Mucosa of descending colon (tissue), 3 donors: ENCODE measurements around the gene SUPT20HL2. TPM values are rescaled to one million over a fixed set of nuclear protein-coding genes. Genes with fewer than 3 reads are reported as not detected.

Source experiments
- ATAC-seq: fragments of 200-7000 bp; cut with Tn5 transposase; one replicate; pipeline ENCODE4 v1.9.1; 2020; ENCODE audit warnings: mild to moderate bottlenecking, moderate library complexity
- DNase-seq, 3 donors: peaks; one replicate each; pipeline ENCODE4 v3.0.0-alpha.2; 2020
- H3K36me3 ChIP-seq: fragments of 200-600 bp; one replicate; pipeline ENCODE4 v1.8.0; 2021; ENCODE audit warnings: low read depth, mild to moderate bottlenecking
- H3K4me1 ChIP-seq: fragments of 200-600 bp; one replicate; pipeline ENCODE4 v1.8.0; 2021; ENCODE audit warnings: low read depth, mild to moderate bottlenecking
- H3K4me3 ChIP-seq: fragments of 200-600 bp; one replicate; pipeline ENCODE4 v1.8.0; 2021; ENCODE audit warnings: mild to moderate bottlenecking
- H3K9me3 ChIP-seq: fragments of 200-600 bp; one replicate; pipeline ENCODE4 v1.8.0; 2021; ENCODE audit warnings: mild to moderate bottlenecking
- CTCF ChIP-seq: fragments of 200-600 bp; IDR thresholded peaks from one replicate; pipeline ENCODE4 v1.8.0; 2022; ENCODE audit warnings: antibody characterized with exemption, mild to moderate bottlenecking
- intact Hi-C, 2 donors: fragments of 100-400 bp; cut with DNase I in 1 of 2; cut with micrococcal nuclease in 1 of 2; formaldehyde crosslinking; loops; one replicate each; pipeline versions ENCODE4 v1.11.0 to v1.11.1; 2022; cut with DNase I, micrococcal nuclease
- total RNA-seq, 3 donors: library from RNA; stranded (reverse); fragmentation: NEBNext Ultra II Directional in 2 of 3; extraction: Animal tissue kit (Norgen Biotek cat#: 25700) in 2 of 3; gene quantifications; one replicate each; pipeline versions ENCODE4 v1.2.1 to v1.2.4, GENCODE V29; 2021 to 2023
- donor health status: DM: no; HTN: no; CAD: no; lungs with moderate emphysema.
- donor health status: DM: no; HTN: no; CAD: no.
- donor health status: DM: no; HTN: yes; CAD: no.

The SUPT20HL2 gene
- total RNA-seq, 3 donors from 2014 or later: 0.12 TPM; not detected in 2

GRCh38 chrX:24285082-24285481 lies 28.8 kb downstream of the SUPT20HL2 start:
- TF ChIP-seq CTCF: no peak
- intact Hi-C loops: no loop called here
- H3K36me3 ChIP-seq: no peaks in the 10 kb centered on the region
- no peaks in the 10 kb centered on the region for H3K4me1 ChIP-seq
- DNase-seq: no peak
- H3K9me3 ChIP-seq: no peaks in the 10 kb centered on the region
- no peak for ATAC-seq
- no peak overlapping the region for H3K4me3 ChIP-seq

DNA sequence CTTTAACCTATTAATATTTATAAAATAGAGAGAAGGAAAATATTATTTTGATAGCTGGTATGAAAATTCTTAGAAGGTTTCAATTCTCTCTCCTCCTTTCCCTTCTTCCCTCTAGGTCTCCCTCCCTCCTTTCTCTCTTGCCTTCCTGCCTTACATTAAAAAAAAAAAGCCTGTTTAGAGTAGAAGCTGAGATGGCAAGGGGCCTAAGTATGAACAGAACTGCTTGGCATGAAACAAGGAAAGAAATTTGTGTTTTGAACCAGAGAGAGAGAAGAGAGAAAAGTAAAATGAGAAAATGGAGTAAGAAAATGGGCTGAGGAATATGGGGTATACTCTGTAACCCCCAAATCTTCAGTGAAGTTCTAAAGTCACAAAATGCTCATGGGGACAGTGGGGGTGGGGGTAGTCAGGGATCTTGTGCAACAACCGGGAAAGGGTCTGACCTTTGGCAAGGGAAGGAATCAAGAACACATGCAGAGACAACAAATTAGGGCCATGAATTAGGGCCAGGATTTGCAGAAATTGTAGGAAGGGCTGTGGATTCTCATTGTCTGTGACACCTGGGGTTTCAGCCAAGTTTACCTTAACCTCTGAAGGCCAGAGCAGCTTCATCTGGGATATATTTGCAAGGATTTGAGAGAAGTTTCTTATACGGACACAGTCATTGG lies 30.6 kb downstream of the SUPT20HL2 start:
- Histone ChIP-seq H3K4me3 (no peak overlapping the region), H3K4me1 (no peaks in the 10 kb centered on the region), H3K9me3 (no peaks in the 10 kb centered on the region), H3K36me3 (no peaks in the 10 kb centered on the region)
- intact Hi-C loops: no loop called here
- no peak for DNase-seq
- TF ChIP-seq CTCF: no peak
- no peak for ATAC-seq

- no peak for TF ChIP-seq CTCF
- Histone ChIP-seq H3K36me3 (no peaks in the 10 kb centered on the region), H3K4me1 (no peaks in the 10 kb centered on the region), H3K9me3 (no peaks in the 10 kb centered on the region), H3K4me3 (no peak overlapping the region)
- ATAC-seq (no peak), DNase-seq (no peak)
- intact Hi-C loops: no loop called here
Measured at GRCh38 chrX:24282381-24283126, 31.3 kb downstream of the SUPT20HL2 start.

GRCh38 chrX:24277405-24277804 lies 36.5 kb downstream of the SUPT20HL2 start:
- intact Hi-C loops: no loop called here
- TF ChIP-seq CTCF: no peak
- H3K36me3 ChIP-seq: no peaks in the 10 kb centered on the region

GRCh38 chrX:24276015-24276414 lies 37.9 kb downstream of the SUPT20HL2 start:
- no peak for TF ChIP-seq CTCF

More at GRCh38 chrX:24277405-24277804, 36.5 kb downstream of the SUPT20HL2 start:
- no peaks in the 10 kb centered on the region for H3K4me1 ChIP-seq
- no peak for ATAC-seq
- H3K9me3 ChIP-seq: no peaks in the 10 kb centered on the region
- no peak for DNase-seq
- no peak overlapping the region for H3K4me3 ChIP-seq

More at GRCh38 chrX:24276015-24276414, 37.9 kb downstream of the SUPT20HL2 start:
- no peaks in the 10 kb centered on the region for H3K9me3 ChIP-seq
- no peak for DNase-seq
- ATAC-seq: no peak
- intact Hi-C loops: no loop called here
- H3K36me3 ChIP-seq: no peaks in the 10 kb centered on the region
- H3K4me1 ChIP-seq: no peaks in the 10 kb centered on the region
- no peak overlapping the region for H3K4me3 ChIP-seq
